Measurements from ENCODE around the gene MFAP2.

DNA sequence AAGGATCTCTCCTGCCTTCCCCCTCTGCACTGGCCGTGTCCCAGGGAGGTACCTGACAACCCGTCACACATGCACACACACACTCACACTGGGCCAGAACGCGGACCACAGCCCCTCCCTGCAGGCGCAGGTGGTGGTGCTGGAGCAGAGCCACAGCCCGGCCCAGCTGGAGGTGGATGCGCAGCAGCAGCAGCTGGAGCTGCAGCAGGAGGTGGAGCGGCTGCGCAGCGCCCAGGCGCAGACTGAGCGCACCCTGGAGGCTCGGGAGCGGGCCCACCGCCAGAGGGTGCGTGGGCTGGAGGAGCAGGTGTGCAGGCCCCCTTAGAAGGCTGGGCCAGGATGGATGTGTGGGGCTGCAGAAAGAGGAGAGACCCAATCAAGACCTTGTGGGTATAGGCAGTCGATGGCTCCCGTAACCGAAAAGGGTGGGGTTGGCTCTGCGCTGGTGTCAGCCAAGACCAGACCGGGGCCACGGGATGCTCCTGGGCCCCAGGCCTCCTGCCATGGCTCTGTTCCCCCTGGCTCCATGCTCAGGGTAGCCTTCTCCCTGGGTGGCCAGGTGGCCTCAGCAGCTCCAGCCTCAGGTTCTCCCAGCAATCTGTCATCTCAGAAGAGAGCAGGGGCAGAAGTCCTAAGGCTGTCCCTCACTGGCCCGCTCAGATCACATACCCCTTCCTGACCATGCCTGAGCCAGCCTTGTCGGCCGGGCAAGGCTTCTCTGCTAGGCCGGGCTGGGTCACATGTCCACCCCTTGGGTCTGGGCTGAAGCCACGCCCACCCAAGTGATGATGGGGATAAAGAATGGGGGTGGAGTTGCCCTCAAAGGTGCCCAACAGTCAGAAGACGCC lies 8.9 kb downstream of the MFAP2 start:
- TF ChIP-seq, protein P1, sequence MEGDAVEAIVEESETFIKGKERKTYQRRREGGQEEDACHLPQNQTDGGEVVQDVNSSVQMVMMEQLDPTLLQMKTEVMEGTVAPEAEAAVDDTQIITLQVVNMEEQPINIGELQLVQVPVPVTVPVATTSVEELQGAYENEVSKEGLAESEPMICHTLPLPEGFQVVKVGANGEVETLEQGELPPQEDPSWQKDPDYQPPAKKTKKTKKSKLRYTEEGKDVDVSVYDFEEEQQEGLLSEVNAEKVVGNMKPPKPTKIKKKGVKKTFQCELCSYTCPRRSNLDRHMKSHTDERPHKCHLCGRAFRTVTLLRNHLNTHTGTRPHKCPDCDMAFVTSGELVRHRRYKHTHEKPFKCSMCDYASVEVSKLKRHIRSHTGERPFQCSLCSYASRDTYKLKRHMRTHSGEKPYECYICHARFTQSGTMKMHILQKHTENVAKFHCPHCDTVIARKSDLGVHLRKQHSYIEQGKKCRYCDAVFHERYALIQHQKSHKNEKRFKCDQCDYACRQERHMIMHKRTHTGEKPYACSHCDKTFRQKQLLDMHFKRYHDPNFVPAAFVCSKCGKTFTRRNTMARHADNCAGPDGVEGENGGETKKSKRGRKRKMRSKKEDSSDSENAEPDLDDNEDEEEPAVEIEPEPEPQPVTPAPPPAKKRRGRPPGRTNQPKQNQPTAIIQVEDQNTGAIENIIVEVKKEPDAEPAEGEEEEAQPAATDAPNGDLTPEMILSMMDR (tag by site-specific recombination; IDR thresholded peaks at IDR 0.05): no peak
- TF ChIP-seq KLF9 (tag by site-specific recombination; IDR thresholded peaks at IDR 0.05; ENCODE audit: low read depth) (no peak), REST (tag by site-specific recombination; IDR thresholded peaks at IDR 0.05) (no peak), ZNF211 (tag by site-specific recombination; IDR thresholded peaks at IDR 0.05; ENCODE audit: low read depth) (no peak), ZNF513 (tag by site-specific recombination; IDR thresholded peaks at IDR 0.05) (no peak), MYNN (tag by site-specific recombination; IDR thresholded peaks at IDR 0.05; ENCODE audit: borderline replicate concordance) (no peak)

Measured in HEK293 (cell line).